Peyer's patch (tissue), 4 donors: ENCODE results near the gene LRRC45. TPM values are rescaled to one million over a fixed set of nuclear protein-coding genes. Genes with fewer than 3 reads are reported as not detected.

ENCODE experiments used
- DNase-seq, 3 donors: peaks; one replicate each; pipeline ENCODE4 v3.0.0-alpha.2; 2017 to 2019
- H3K27ac ChIP-seq, 4 donors: fragments of 200-600 bp; sonication (generic); one replicate each; pipeline ENCODE4 v1.5.1; 2016 to 2019
- H3K27me3 ChIP-seq, 2 donors: fragments of 200-600 bp; sonication (generic); one replicate each; pipeline ENCODE4 v1.5.1; 2019
- H3K36me3 ChIP-seq, 3 donors: fragments of 200-600 bp; sonication (generic); one replicate each; pipeline ENCODE4 v1.5.1; 2016 to 2019
- H3K4me1 ChIP-seq, 4 donors: fragments of 200-600 bp; sonication (generic); one replicate each; pipeline ENCODE4 v1.5.1; 2016 to 2019
- H3K4me3 ChIP-seq, 4 donors: fragments of 200-600 bp; sonication (generic); 1 replicate in 3 of 4; 2 replicates in 1 of 4; pipeline ENCODE4 v1.5.1; 2016 to 2019; ENCODE audit warnings: mild to moderate bottlenecking in 1 of 4
- H3K9me3 ChIP-seq, 4 donors: fragments of 200-600 bp; sonication (generic); one replicate each; pipeline ENCODE4 v1.5.1; 2016 to 2019; ENCODE audit warnings: mild to moderate bottlenecking in 1 of 4
- CTCF ChIP-seq, 6 experiments: fragments of 450-650 bp in 4 of 6; fragments of 200-600 bp in 2 of 6; sonication (generic) in 1 of 6; IDR thresholded peaks; one replicate each; pipeline ENCODE4 v1.5.1; 2017 to 2019; ENCODE audit warnings: antibody characterized with exemption in 6 of 6, mild to moderate bottlenecking in 3 of 6, moderate library complexity in 1 of 6
- POLR2A ChIP-seq, 2 donors: fragments of 450-650 bp; IDR thresholded peaks; one replicate each; pipeline ENCODE4 v1.5.1; 2017; ENCODE audit warnings: antibody characterized with exemption in 2 of 2, mild to moderate bottlenecking in 2 of 2, moderate library complexity in 2 of 2
- total RNA-seq, 4 donors: library from RNA; depleted of rRNA; stranded (reverse); fragments of >200 nt; gene quantifications; one replicate each; pipeline ENCODE4 v1.1.0, GENCODE V29; 2016

The LRRC45 gene
- total RNA-seq, 4 donors from 2014 or later: 15.5 to 74.3 (median 23.1) TPM

GRCh38 chr17:82063424-82064415 lies 40.6 kb downstream of the LRRC45 start:
- Histone ChIP-seq H3K36me3 (peaks cover 0 to 52% (median 0%) of the 10 kb centered on the region in 3 donors), H3K4me1 (peaks cover 0 to 26% (median 15%) of the 10 kb centered on the region in 4 donors), H3K27me3 (no peaks in the 10 kb centered on the region), H3K27ac (peak overlapping the region in 1 of 4 donors; percentile 90), H3K4me3 (peak overlapping the region in 3 of 4 donors; percentile 79 to 100 (median 93)), H3K9me3 (no peaks in the 10 kb centered on the region)
- no peak for DNase-seq
- TF ChIP-seq POLR2A (IDR thresholded peaks at IDR 0.05): no peak
- TF ChIP-seq CTCF (IDR thresholded peaks at IDR 0.05): no peak

GRCh38 chr17:82064433-82065192 lies 41.5 kb downstream of the LRRC45 start:
- TF ChIP-seq POLR2A (IDR thresholded peaks at IDR 0.05) (no peak), CTCF (IDR thresholded peaks at IDR 0.05) (no peak)
- Histone ChIP-seq H3K36me3 (peaks cover 0 to 44% (median 0%) of the 10 kb centered on the region in 3 donors), H3K4me3 (peak overlapping the region; percentile 79 to 100 (median 92)), H3K4me1 (peaks cover 0 to 26% (median 15%) of the 10 kb centered on the region in 4 donors), H3K27me3 (no peaks in the 10 kb centered on the region), H3K9me3 (no peaks in the 10 kb centered on the region), H3K27ac (peak overlapping the region; percentile 81 to 90 (median 85))
- peak; percentile 22 to 68 (median 60) for DNase-seq

DNA sequence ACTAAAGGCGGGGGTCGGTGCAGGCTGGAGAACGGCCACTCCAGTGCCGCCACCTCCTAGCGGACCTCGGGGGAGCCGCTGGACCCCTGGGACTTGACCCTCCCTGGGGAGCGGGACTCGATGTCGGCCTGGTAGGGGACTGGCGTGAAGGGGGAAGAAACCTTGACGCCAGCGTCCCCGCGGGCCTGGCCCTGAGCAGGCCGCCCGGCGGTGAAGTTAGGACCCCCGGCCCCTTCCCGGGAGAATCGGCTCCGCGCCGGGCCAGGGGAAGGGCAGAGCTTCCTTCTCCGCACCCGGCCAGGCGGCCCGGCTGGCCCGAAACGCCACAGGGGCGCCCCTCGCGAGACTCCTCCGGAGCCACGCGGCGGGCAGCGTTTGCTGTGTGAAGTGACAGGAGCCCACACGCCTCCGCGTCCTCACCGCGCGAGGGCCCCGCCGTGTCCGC lies 42.1 kb downstream of the LRRC45 start:
- Histone ChIP-seq H3K36me3 (peaks cover 0 to 38% (median 0%) of the 10 kb centered on the region in 3 donors), H3K27ac (peak overlapping the region; percentile 81 to 90 (median 85))

DNA sequence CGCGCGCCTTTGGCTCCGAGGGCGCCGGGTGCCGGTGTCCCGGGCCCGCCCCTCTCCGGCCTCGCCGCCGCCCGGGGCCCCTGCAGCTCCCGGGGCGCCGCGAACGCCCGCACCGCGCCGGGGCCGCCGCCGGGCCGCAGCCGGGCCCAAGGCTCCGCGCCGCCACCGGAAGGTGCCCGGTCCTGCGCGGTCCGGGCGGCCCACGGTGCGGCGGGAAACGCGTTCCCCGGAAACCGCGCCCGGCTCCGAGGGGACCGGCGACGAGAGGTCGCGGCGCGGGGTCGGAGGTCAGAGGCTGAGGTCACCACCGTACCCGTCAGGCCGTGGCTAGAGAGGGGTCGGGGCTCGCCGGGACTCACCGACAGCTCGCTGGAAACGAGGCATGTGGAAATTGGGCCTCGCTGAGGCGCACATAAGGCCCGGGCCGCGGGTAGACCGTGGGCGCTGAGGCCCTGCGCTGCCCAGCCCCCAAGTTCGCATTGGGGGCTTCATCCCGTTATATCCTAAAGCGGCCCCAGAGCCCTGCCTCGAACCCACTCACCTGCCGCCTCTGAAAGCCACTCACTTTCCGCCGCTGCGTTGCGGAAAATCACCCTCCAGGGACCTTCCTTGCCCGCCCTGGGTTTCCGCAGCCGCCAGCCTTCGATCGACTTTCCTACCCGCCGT lies 42.7 kb downstream of the LRRC45 start, which contains the start of gene DUS1L:
Gene DUS1L, minus strand, starts transcription at position 167 of the 666 bp plus-strand sequence. CDS start 745 bp downstream, outside the sequence.
- peak within 1 kb of the TSS; percentile 81 to 90 (median 85) for H3K27ac ChIP-seq
- DNase-seq: peak; percentile 46 to 80 (median 76)
- no peaks in the 10 kb centered on the region for H3K27me3 ChIP-seq
- H3K4me1 ChIP-seq: peaks cover 0 to 26% (median 15%) of the 10 kb centered on the region in 4 donors
- TF ChIP-seq CTCF (IDR thresholded peaks at IDR 0.05) (peak in 1 of 6 experiments; percentile 8), POLR2A (IDR thresholded peaks at IDR 0.05) (peak in 1 of 2 donors; percentile 64)
- H3K36me3 ChIP-seq: peaks cover 0 to 32% (median 0%) of the 10 kb centered on the region in 3 donors
- no peaks in the 10 kb centered on the region for H3K9me3 ChIP-seq
- peak within 1 kb of the TSS; percentile 79 to 100 (median 92) for H3K4me3 ChIP-seq

More for the DNA sequence above, 42.1 kb downstream of the LRRC45 start:
- Histone ChIP-seq H3K27me3 (no peaks in the 10 kb centered on the region), H3K4me3 (peak overlapping the region; percentile 79 to 100 (median 92)), H3K4me1 (peaks cover 0 to 26% (median 15%) of the 10 kb centered on the region in 4 donors), H3K9me3 (no peaks in the 10 kb centered on the region)
- peak in 1 of 3 donors; percentile 20 for DNase-seq
- TF ChIP-seq CTCF (IDR thresholded peaks at IDR 0.05) (no peak), POLR2A (IDR thresholded peaks at IDR 0.05) (no peak)
